Suprapubic skin (tissue), 4 donors: ENCODE results near the gene FNDC3A. TPM values are rescaled to one million over a fixed set of nuclear protein-coding genes. Genes with fewer than 3 reads are reported as not detected.

Experiments
- DNase-seq, 2 donors: peaks; one replicate each; pipeline ENCODE4 v3.0.0-alpha.2; 2019; ENCODE audit warnings: low spot score in 2 of 2
- H3K27ac ChIP-seq: fragments of 200-600 bp; sonication (generic); one replicate; pipeline ENCODE4 v1.5.1; 2019
- H3K27me3 ChIP-seq: fragments of 200-600 bp; sonication (generic); one replicate; pipeline ENCODE4 v1.5.1; 2019
- H3K36me3 ChIP-seq: fragments of 200-600 bp; sonication (generic); one replicate; pipeline ENCODE4 v1.5.1; 2019
- H3K4me1 ChIP-seq: fragments of 200-600 bp; sonication (generic); one replicate; pipeline ENCODE4 v1.5.1; 2019
- H3K4me3 ChIP-seq: fragments of 200-600 bp; sonication (generic); one replicate; pipeline ENCODE4 v1.5.1; 2019; ENCODE audit warnings: mild to moderate bottlenecking
- H3K9me3 ChIP-seq: fragments of 200-600 bp; sonication (generic); one replicate; pipeline ENCODE4 v1.5.1; 2019
- CTCF ChIP-seq, 2 donors: fragments of 200-600 bp in 1 of 2; fragments of 450-650 bp in 1 of 2; sonication (generic) in 1 of 2; IDR thresholded peaks; one replicate each; pipeline ENCODE4 v1.5.1; 2016 to 2019; ENCODE audit warnings: antibody characterized with exemption in 2 of 2, mild to moderate bottlenecking in 1 of 2, moderate library complexity in 1 of 2
- EP300 ChIP-seq: sonication (generic); formaldehyde crosslinking; IDR thresholded peaks from one replicate; pipeline ENCODE4 v1.6.1; 2017; ENCODE audit warnings: antibody characterized with exemption
- POLR2A ChIP-seq, 2 donors: fragments of 450-650 bp; IDR thresholded peaks; one replicate each; pipeline ENCODE4 v1.6.1; 2017; ENCODE audit warnings: antibody characterized with exemption in 2 of 2, mild to moderate bottlenecking in 2 of 2, moderate library complexity in 2 of 2
- POLR2AphosphoS5 ChIP-seq, 3 donors: sonication (generic); formaldehyde crosslinking; IDR thresholded peaks; one replicate each; pipeline ENCODE4 v1.6.1; 2017; ENCODE audit warnings: antibody characterized with exemption in 3 of 3
- WGBS: methylation state at CpG from one replicate; pipeline ENCODE4 v1.1.5; 2018; 5-methylcytosine and 5-hydroxymethylcytosine counted together
- total RNA-seq, 4 donors: library from RNA; depleted of rRNA; stranded (reverse); fragments of >200 nt; gene quantifications; one replicate each; pipeline ENCODE4 v1.1.0, GENCODE V29; 2016

The FNDC3A gene
- total RNA-seq, 4 donors from 2014 or later, result 19.9 to 30.7 (median 24.9) TPM

GRCh38 chr13:48950501-48950875 is 25.2 kb upstream of the FNDC3A start:
- H3K27me3 ChIP-seq, result peaks cover 6% of the 10 kb centered on the region
- DNase-seq, result no peak
- WGBS, result 59% methylated on average over 1 of the region's 1 CpG
- no peaks in the 10 kb centered on the region for H3K4me1 ChIP-seq
- H3K4me3 ChIP-seq, result no peak overlapping the region
- no peaks in the 10 kb centered on the region for H3K36me3 ChIP-seq
- no peak for TF ChIP-seq CTCF (IDR thresholded peaks at IDR 0.05)
- no peak for TF ChIP-seq EP300
- TF ChIP-seq POLR2A (IDR thresholded peaks at IDR 0.05), result no peak
- TF ChIP-seq POLR2AphosphoS5 (IDR thresholded peaks at IDR 0.05), result no peak
- H3K9me3 ChIP-seq, result no peaks in the 10 kb centered on the region
- no peak overlapping the region for H3K27ac ChIP-seq

- no peaks in the 10 kb centered on the region for H3K36me3 ChIP-seq
- 64% methylated on average over 6 of the region's 6 CpGs for WGBS
- H3K27ac ChIP-seq, result no peak overlapping the region
- no peak for TF ChIP-seq POLR2A (IDR thresholded peaks at IDR 0.05)
- TF ChIP-seq EP300, result no peak
- no peak for TF ChIP-seq CTCF (IDR thresholded peaks at IDR 0.05)
- no peak for TF ChIP-seq POLR2AphosphoS5 (IDR thresholded peaks at IDR 0.05)
- H3K4me3 ChIP-seq, result no peak overlapping the region
- H3K9me3 ChIP-seq, result no peaks in the 10 kb centered on the region
- no peak for DNase-seq
- H3K27me3 ChIP-seq, result no peaks in the 10 kb centered on the region
- H3K4me1 ChIP-seq, result no peaks in the 10 kb centered on the region
Observed at GRCh38 chr13:48954081-48954480, 21.6 kb upstream of the FNDC3A start.

- Histone ChIP-seq H3K9me3 (no peaks in the 10 kb centered on the region), H3K27me3 (no peaks in the 10 kb centered on the region), H3K36me3 (no peaks in the 10 kb centered on the region), H3K4me3 (no peak overlapping the region), H3K4me1 (no peaks in the 10 kb centered on the region), H3K27ac (no peak overlapping the region)
- no peak for DNase-seq
- 78% methylated on average over 2 of the region's 2 CpGs for WGBS
- TF ChIP-seq EP300 (no peak), POLR2AphosphoS5 (IDR thresholded peaks at IDR 0.05) (no peak), CTCF (IDR thresholded peaks at IDR 0.05) (no peak), POLR2A (IDR thresholded peaks at IDR 0.05) (no peak)
Observed at GRCh38 chr13:48955536-48955935, 20.2 kb upstream of the FNDC3A start.

GRCh38 chr13:48961379-48961778 is 14.3 kb upstream of the FNDC3A start:
- DNase-seq, result no peak
- Histone ChIP-seq H3K27me3 (no peaks in the 10 kb centered on the region), H3K36me3 (no peaks in the 10 kb centered on the region), H3K27ac (no peak overlapping the region), H3K4me1 (no peaks in the 10 kb centered on the region), H3K4me3 (no peak overlapping the region), H3K9me3 (no peaks in the 10 kb centered on the region)
- 96% methylated on average over 2 of the region's 2 CpGs for WGBS
- TF ChIP-seq POLR2AphosphoS5 (IDR thresholded peaks at IDR 0.05) (no peak), POLR2A (IDR thresholded peaks at IDR 0.05) (no peak), EP300 (no peak), CTCF (IDR thresholded peaks at IDR 0.05) (no peak)

- WGBS, result 59% methylated on average over 4 of the region's 4 CpGs
- no peaks in the 10 kb centered on the region for H3K4me1 ChIP-seq
- TF ChIP-seq CTCF (IDR thresholded peaks at IDR 0.05) (no peak), EP300 (no peak), POLR2A (IDR thresholded peaks at IDR 0.05) (no peak), POLR2AphosphoS5 (IDR thresholded peaks at IDR 0.05) (no peak)
- H3K9me3 ChIP-seq, result no peaks in the 10 kb centered on the region
- H3K4me3 ChIP-seq, result no peak overlapping the region
- DNase-seq, result no peak
- H3K27me3 ChIP-seq, result no peaks in the 10 kb centered on the region
- H3K27ac ChIP-seq, result no peak overlapping the region
- H3K36me3 ChIP-seq, result no peaks in the 10 kb centered on the region
Observed at GRCh38 chr13:48962281-48962680, 13.4 kb upstream of the FNDC3A start.
